HG03342 (cell line): ENCODE results near the gene NRXN2.

Experiments
- ATAC-seq: cut with Tn5 transposase; IDR thresholded peaks from one replicate; pipeline ENCODE4 v1.9.1; 2021; ENCODE audit warnings: mild to moderate bottlenecking, moderate library complexity; ENCODE audit not compliant: unreplicated experiment

The NRXN2 gene

DNA sequence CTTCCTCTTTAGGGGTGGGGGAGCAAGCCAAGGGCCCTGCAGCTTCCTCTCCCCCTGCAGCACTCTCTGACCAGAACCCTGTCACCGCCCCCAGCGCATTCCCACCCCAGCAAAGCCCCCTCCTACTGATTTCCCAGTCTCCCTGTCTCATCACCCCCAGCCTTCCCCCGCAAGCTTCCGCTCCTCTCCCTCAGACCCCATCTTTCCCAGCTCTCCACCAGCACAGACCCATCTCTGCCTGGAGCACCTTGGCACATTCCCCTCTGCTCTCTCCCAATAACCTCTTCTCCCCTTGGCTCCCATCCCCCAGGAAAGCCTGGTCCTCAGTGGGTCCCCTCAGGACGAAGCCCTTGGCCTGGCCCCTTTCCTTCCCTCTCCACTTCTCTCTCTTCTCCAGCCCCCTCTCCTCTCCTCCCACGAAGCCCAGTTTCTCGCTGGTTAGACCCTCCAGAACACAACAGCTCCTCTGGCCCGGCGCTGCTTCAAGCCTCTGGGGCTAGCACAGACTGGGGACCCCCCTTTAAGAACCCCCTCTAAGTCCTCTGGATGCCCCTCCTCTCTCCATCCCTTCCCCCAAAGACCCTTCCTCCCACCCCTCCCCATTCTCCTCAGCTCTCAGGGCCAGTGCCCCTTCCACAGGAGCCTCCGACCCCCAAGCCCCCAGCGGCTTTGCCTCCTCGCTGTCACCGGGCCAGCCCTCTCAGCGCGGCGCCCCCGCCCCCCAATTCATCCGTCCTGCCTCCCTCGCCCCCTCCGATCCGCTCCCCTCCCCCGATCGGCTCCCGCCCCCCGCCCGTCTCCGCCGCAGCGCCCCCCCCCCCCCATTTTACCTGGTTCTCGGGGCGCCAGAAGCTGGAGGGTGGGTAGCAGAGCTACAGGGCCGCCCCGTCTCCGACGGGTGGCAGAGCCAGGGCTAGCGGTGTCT lies 594 bp downstream of the NRXN2 start:
- ATAC-seq: no peak

DNA sequence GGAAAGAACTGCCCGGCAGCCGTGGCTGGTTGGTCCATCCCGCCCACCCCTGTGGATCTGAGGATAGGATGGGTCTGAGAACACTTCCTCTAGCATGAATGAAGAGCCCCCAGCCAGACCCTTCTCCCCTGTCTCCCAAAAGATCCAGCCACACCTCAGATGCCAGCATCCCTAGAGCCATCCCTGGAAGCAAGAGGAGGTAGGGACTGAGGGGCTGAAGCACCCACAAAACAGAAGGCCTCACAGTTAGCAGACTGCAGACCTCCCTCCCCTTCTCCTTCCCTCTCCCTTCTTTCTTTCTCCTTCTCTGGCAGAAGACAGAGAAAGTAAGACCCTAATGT lies 1.7 kb downstream of the NRXN2 start:
- ATAC-seq: no peak

DNA sequence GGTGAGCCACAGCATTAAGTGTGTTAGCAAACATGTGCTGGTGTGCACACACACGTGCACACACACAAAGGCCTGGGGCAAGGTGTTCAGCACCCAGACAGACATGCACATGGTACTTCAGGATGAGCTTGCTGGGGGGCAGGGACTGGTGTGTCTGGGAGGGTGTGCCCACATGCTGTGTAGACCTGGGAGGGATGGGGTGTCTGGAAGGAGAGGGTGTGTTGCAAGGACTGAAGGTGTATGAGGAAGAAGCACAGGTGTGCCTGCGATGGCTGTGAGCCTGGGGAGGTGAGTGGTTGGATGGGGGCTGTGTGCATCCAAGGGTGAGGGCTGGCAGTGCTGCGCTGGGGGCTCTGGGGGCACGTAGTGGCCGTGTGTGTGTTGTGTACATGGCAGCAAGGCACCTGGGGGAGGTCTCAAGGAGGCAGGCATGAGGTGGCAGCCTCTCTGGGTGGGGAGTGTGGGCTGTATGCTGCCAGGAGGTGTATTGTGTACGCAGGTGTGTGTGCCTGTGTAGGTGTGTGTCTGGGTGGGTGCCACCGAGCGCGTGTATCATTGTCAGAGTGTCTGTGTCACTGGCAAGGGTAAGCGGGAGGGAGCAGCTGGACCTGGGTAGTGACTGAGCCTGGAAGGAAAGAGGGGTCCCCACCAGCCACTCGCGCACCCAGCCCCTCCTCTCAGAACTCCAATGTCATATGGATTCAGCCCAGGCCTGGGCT lies 2.2 kb downstream of the NRXN2 start:
- ATAC-seq: no peak

DNA sequence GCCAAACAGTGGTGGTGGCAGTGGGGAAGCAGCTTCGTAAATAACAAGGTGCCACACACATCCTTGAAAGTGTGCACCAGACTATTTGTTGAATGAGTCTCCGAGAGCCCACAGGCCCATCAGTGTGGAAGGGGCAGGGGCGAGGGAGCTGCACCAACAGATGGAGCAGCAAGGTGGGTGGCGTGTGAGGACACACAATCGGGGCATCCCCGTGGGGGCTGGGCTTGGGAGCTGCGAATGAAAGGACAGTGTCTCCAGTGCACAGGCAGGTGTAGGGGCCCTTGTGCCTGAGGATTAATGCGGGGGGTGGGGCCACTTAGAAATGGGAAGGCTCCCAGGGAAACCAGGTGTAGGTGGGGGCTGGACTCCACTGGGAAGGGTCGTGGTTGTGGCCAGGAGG lies 2.8 kb downstream of the NRXN2 start:
- ATAC-seq: no peak

DNA sequence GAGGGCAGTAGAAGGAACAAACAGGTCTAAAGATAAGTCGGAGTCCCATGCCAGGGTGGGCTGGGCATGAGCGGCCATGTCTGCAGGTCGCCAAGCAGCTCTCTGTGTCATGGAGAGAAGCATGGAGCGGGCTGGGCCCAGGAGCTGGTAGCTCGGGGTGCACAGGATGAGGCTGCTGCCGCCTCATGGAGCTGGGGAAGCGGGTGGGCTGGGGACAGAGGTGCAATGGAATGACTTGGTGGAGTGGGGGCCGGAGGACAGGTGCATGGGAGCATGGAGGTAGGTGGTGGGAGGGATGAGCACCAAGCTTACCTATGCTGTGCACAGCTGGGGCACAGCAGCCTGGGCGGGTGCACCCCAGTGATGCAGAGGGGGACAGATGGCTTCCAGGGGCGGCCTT lies 3.6 kb downstream of the NRXN2 start:
- ATAC-seq: no peak

DNA sequence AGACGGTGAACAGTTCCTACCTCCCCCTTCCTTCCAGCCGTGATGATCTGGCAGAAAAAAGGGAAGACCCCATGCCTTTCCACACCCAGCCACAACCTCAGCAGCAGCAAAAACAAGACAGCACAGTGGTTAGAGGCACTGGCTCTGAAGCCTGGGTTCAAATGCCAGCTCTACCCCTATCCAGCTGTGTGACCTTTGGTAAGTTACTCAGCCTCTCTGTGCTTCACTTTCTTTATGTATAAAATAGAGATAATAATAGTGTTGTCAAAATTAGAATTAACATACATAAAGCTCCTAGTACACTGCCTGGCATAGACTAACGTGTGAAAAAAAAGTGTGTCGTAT lies 4.2 kb downstream of the NRXN2 start:
- ATAC-seq: no peak

DNA sequence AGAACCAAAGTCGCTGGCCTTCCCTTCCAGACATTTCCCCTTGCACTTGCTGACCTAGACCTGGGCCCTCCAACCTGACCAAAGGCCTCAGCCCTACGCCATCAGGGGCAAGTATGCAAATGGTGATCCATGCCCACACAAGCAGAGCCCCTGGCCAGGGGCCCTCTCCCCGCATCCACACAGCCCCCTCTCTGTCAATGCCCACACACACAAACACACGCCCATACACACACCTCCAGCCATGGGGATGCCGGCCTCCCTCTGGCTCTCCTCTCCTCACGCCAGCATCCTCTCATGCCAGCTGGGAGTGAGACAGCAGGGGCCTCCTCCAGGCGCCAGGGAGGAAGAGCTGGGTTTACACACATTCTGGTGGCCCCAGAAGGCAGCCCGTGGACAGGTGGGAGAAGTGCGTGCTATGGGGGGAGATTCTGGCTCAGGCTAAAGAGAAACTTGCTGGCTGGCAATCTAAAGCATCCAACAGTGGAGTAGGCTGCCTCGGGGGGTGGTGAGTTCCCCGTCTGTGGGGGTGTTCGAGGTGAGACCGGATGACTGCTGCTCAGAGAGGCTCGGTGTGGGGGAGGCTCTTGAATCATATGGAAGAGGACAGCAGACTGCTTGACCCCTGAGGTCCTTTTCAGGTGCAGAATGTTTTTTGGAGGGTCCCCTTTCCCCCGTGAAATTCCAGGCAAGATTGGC lies 4.8 kb downstream of the NRXN2 start:
- ATAC-seq: no peak

DNA sequence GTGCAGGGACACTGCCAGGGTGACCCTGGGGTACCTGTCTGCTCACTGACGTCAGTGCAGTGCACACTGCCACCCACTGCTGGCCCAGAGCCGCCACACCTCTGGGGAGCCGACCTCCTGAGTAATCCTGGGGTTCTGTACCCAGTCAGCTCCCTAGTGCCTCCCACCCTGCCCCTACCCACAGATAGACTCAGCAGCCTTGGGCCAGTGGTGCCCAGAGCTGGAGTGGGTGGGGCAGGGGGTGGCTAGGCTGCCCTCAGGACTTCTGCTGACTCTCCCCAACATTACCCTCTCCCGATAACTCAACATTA lies 5.8 kb downstream of the NRXN2 start:
- no peak for ATAC-seq

DNA sequence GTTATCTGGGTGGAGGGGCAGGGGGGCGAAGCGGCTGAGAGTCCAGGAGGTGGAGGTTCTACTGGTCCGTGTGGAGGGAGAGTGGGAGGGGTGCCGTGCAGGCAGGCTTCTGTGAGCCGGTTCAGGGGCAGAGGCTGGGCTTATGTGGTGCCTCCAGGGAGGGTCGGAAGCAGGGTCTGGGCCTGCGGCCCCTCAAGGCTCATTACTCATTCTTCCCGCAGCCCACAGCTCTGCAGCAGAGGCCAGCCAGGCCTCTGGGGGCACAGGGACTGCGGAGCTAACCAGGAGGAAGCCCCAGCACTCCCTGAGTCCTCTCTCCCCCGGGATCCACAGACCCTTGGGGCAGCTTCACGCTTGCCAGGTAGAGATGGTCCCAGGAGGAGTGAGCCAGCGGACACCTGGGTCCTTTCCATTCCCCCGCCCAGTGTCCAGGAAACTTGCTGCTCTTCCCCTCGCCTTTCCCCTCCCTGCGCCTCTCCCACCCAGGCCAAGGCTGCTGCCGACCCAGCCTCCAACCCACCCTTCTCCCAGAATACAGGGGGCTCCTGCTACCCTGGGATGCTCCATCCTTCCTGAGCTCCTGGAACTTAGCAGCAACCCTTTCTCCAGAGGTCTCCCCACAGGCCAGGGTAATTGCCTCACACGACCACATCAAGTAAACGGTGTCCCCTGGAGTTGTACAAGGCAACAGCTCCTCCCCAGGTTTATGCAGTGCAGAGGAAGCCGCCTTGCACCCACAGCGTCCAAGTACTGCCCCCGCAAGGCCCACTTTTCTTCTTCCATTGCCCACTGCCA lies 6.3 kb downstream of the NRXN2 start:
- ATAC-seq: no peak

DNA sequence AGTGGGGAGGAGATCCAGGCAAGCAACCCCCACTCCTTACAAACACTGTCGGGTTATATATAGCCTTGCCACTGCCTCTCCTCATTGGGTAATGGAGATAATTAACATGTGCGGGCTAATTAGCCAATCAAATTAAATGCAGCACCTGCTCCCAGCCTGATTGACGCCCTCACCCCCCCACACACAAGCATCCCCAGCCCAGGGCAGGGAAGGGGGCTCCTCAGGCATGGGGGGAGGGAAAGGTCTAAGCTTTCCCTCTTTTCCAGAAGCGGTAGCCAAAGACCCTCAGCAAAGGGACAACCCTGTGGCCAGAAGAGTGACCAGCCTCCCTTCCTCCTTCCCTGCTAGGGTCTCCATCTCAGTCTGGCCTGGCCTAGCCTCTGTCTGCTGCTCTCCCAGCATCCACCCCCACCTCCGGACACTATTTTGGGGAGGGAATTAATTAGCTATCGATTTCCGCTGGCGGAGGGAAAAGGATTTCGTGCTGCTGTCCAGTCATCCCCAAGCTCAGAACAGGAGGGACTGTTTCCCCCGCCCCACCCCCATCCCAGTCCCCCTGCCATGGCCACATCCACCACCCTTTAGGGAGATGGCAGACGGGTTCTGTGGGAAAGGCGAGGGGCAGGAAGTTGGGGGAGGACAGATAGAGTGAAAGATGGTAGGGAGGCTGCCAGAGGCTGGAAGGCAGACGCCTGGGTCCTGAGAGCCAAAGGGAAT lies 7.1 kb downstream of the NRXN2 start:
- ATAC-seq: no peak

DNA sequence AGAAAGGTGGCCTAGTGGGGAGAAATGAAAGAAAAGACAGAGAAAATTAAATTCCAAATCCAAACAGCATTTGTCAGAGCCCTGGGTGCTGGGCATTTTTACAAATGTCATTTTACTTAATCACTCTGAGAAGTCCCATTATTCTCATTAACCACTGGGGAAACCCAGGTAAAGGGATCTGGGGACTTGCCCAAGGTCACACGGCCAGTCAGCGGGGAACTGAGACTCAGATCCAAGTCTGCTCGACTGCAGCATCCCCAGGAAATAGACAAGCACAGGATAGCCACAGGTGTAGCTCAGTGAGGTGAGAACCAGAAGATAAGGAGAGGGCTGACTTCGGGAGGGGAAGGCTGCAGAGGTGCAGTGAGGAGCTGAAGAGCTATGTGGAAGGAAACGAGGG lies 7.9 kb downstream of the NRXN2 start:
- no peak for ATAC-seq

DNA sequence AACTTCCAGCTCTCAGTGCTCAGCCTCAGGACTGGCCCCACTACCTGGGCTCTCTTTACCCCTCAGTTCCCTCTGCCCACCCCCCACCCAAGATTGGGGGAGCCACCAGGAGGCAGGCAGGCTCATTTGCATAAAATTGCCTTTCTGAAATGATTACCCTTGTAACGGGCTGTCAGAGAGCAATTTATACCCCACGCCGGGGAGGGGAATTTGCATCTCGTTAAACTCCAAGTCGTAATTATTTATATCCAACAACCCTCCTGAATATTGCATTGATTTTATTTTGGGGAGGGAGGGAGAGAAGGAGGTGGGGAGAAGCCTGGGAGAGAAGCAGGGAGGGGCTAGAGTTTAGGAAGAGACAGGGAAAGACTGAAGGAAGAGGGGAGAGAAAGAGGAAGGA lies 8.3 kb downstream of the NRXN2 start:
- no peak for ATAC-seq

DNA sequence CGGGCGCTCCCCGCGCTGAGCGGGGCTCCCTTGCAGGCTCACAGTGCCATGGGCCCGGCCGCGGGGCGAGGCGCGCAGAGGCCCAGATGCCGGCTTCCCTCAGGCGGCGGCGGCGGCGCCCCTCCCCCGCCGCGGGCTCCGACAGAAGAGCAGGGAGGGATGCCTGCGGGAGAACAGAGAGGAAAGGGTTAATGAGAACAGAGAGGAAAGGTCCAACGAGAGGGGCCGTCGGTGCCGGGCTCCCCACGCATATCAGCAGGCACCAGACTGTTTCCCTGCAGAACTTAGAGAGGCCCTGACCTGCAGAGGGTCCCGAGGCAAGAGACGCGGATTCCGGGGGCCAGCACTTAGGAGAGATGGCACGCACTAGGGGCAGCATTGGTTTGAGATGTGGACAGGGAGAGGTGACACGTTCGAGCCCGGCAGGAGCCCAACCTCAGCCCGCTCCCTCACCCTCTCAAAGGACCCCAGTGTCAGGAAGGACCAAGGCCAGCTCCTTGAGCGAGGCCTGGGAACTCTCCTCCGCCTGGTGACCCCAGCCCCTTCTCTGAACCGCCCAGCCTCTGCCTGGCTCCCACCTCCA lies 9.1 kb downstream of the NRXN2 start:
- ATAC-seq: no peak

DNA sequence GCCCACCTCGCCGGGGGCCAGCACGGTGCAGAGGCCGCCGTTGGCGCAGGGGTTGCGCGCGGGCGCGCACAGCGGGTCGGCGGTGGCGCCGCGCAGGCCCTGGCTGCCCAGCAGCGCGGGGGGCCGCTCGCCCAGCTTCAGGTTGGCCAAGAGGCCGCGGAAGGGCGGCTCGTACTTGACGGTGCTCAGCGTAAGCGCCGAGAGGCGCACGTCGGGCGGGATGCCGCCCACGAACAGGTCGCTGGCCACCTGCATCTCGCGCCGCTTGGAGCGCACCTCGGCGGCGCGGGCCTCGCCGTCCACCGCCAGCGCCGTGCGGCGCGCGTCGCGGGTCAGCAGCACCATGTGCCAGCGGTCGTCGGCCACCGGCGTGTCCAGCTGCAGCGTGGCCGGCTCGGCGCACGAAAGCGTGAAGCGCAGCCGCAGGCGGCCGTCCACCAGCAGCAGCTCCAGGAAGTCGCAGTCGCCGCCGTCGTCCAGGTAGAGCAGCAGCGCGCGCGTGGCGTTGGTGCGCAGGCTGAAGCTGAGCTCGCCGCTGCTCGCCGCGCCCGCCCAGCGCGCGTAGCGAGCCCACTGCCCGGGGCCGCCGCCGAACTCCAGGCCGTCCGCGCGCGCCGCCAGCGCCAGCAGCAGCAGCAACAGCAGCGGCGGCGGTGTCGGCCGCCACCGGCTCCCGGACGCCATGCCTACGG lies 9.8 kb downstream of the NRXN2 start:
- ATAC-seq: no peak

DNA sequence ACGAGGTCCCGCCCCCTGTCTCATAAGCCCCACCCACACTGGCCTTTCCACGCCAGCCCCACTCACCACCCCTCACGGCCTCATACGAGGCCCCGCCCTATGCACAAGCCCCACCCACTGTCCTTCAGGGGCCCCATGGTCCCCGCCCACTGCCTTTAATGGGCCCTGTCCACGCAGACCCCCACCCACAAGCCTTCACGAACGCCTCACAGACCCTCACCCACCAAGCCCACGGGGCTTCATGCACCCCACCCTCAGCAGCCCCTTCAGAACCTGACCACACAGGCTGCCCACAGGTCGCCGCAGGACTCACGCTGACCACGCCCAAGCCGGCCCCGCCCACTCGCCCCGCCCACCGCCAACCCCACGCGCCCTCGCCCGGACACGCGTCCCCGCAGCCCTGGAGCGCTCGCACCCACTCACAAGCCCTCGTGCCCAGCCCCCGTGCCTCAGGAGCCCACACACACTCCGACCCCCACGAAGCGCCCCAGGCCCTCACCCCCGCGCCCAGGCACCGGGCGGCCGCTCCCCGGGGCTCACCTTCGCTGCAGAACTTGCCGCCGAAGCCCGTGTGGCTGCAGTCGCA lies 10.5 kb downstream of the NRXN2 start:
- no peak for ATAC-seq

DNA sequence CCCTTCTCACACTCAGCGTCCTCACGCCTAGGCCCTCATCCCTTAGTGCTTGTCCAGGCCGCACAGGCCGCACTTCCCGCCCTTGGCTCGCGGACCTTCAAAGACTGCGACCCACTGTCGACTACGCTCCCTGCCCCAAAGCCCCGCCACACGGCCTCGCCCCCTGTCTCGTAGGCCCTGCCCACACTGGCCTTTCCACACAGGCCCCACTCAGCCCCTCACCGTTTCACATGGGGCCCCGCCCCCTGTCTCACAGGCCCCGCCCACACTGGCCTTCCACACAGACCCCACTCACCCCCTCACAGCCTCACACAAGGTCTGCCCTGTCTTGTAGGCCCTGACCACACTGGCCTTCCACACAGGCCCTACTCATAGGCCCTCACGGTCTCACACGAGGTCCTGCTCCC lies 11.0 kb downstream of the NRXN2 start:
- ATAC-seq: no peak

DNA sequence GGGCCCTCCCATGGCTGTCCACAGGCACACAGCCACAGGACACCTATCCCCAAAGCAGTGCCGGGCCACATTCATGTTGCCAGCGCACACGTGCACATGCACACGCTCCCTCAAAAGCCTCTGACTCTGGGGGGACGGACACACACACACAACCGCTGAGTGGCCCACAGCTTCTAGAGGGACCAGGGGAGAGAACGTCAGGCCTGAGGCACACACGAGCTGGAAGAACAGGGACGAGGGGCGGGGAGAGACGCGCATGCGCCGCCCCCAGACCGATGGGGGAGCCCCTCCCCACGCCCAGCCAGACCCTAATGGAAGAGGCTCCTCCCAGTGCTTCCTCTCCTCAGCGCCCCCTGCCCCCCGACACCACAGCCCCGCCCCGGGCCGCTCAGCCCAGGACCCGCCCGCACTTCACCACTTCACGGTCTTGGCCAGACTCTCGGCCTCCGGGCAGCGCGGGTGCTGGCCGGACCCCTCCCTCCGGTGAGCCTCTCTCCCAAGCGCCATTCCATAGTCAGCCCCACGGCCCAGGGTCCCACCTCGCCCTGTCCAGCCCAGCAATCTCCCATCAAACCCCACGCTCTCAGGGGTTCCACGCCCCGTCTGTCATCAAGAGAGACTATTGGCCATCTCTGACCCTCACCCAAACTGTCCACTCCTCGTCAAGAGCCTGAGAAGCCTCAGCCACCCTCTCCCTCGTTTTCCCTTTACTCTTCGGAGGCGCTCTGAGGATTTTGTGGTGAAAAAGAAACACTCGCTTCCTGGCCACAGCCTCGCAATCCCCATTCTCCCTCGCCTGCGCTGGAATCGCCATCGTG lies 11.7 kb downstream of the NRXN2 start:
- no peak for ATAC-seq

DNA sequence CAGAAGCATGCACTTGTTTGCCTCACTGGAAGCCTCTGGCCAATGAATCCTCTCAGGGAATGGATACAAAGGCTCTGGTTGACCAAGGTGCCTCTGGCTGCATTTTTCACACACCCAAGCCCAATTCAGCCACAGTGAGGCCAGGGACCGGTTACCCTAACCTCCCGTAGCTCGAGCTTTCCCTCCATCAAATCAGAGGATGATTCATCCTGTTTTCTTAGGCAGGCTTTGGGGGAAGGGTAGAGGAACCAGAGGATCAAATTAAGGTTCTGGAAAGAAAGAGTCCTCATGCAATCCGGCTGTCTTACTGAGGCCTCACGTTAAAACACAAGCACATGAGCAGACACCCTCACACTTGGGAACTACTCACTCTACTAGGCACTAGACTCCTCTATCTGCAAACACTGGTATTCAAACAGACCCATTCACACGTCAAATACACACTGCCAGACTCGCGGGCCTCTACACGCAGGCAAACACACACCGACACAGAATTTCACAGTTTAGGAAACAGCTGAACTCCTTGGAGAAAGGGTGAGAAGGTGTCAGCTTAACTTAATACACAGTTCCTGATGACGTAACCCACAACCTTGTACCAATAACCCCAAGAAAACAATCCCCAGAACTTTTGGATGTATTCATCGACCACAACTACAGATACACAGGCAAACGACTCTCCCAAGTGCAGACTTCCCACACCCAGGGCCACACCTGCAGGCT lies 12.4 kb downstream of the NRXN2 start:
- ATAC-seq: no peak
